GM21786 (cell line): ENCODE results near the gene OSCAR.

Experiments
- ATAC-seq: cut with Tn5 transposase; IDR thresholded peaks from one replicate; pipeline ENCODE4 v1.9.1; 2021; ENCODE audit not compliant: unreplicated experiment

Gene OSCAR

DNA sequence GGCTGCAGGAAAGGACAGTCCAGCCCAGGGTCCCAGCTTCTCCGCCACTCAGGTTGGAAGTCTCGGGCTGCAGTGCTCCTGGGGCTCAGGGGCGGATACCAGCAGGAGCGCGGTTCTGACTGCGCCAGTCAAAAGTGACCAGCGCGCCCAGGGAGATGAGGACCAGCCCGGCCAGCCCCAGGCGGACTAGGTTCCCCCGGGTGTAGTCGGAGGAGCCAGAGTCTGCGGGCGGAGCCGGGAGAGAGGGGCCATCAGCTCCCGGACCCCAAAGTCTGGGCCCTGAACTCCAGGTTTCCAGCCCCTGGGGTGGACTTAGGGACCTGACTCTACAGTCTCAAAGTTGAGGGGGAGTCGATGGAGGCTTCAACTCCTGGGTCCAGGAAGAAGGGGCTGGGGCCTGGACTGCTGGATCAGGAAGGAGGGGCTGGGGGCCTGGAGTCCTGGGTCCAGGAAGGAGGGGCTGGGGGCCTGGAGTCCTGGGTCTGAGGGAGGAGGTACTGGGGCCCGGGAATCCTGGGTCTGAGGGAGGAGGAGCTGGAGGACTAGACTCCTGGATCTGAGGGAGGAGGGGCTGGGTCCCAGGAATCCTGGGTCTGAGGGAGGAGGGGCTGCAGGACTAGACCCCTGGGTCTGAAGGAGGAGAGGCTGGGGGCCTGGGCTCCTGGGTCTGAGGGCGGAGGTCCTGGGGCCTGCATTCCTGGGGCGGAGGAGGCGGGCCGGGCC lies 5.3 kb downstream of the OSCAR start:
- no peak for ATAC-seq

DNA sequence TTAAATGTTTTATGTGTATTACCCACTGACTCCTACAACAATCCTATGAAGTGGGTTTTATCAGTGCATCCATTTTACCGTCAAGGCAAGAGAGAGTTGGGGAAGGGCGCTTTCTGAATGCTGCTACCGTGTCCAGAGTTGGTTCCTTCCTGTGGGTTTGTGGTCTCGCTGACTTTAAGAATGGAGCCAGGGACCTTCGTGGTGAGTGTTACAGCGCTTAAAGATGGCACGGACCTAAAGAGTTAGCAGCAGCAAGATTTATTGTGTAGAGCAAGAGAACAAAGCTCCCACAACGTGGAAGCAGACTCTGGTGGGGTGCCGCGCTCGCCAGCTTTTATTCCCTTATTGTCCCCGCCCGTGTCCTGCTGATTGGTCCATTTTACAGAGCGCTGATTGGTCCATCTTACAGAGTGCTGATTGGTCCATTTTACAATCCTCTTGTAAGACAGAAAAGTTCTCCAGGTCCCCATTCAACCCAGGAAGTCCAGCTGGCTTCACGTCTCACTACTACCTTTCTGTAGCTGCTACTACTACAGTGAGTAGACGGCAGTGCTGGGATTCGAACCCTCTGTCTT lies 6.1 kb downstream of the OSCAR start:
- no peak for ATAC-seq

DNA sequence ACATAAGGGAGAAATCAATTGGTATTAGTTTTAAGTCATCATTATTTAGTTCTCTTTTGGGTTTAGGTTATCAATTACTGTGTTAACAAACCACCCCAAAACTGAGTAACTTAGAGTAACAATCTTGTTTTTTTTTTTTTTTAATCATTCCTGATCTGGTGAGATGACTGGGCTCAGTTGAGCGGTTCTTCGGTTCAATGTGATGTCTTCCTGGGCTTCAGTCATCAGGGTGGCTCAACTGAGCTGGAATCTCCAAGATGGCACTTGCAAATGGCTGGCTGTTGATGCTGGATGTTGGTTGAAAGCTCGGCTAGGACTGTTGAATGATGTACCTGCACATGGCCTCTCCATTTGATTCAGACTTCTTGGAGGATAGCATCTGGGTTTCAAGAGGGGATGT lies 16.2 kb downstream of the OSCAR start:
- no peak for ATAC-seq

DNA sequence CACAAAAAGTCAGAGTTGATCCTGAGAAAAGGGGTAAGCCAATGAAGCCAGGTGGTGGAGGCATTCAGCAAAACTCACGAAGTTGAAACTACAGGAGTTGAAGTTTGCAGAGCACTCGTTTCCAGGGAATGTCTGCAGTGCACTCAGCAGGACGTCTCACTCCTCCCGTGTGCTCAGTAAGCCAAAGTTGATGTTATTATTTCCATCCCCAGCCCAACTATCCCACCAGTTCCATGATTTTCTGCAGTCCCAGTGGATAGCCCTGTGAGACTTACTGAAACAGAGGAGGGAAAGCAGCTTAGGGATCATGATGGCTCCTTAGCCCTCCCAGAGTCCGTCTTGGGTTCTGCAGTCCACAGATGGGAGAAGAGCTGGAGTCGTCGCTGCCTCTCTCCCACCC lies 19.6 kb downstream of the OSCAR start, which contains the start of gene TARM1:
TARM1 (minus strand) TSS at position 334 of the 400 bp plus-strand sequence; CDS start at position 309, 25 bp downstream.
- ATAC-seq: no peak

GRCh38 chr19:54077334-54077733 lies 23.3 kb downstream of the OSCAR start:
- no peak for ATAC-seq

DNA sequence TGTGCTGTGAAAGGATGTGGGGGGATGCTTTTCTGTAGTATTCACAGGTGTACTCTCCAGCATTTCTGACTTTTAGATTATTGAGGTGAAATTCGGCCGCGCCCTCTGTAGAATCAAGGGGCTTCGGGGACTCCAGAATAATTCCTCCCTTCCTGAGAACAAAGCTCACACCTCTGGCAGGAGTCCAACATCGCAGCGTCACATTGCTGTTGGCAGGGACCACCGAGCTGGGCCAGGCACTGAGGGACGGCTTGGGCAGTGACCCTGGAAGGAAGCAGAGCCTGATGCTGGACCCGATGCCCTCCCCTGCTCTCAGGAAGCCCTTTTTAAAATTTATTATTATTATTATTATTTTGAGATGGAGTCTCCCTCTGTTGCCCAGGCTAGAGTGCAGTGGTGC lies 25.8 kb downstream of the OSCAR start:
- no peak for ATAC-seq

GRCh38 chr19:54073829-54074228 lies 26.8 kb downstream of the OSCAR start:
- no peak for ATAC-seq

DNA sequence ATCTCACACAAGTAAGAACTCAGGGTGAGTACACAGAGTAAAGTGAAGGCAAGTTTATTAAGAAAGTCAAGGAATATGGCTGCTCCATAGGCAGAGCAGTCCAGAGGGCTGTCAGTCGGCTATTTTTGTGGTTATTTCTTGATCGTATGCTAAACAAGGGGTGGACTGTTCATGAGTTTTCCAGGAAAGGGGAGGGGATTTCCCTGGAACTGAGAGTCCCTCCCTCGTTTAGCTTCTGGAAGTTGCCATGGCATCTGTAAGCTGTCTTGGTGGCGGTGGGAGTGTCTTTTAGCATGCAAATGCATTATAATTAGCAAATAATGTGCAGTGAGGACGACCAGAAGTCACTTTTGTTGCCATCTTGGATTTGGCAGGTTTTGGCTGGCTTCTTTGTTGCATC lies 31.1 kb downstream of the OSCAR start:
- no peak for ATAC-seq

GRCh38 chr19:54063350-54064116 lies 37.1 kb downstream of the OSCAR start, which contains the start of gene VSTM1:
VSTM1 (minus strand) TSS chr19:54063897; CDS start chr19:54063777, 120 bp downstream.
- no peak for ATAC-seq

GRCh38 chr19:54062643-54063042 lies 38.0 kb downstream of the OSCAR start:
- no peak for ATAC-seq

DNA sequence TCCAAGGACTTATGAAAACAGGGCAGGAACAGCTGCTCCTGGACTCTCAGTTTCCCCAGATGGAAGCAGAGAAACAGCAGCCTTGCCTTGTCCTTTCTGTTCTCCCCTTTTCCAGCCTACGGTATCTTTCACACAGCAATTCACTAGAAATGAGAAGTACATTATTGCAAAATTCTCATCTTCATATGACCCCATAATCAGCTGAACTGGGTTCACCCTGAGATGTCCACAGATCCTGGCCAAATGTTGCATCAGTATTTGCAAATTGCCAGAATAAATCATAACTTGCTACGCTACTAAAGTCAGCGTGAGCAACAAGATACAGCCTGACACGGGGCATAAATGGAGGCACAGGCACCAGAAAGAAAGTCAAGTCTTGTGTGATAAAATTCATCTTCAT lies 53.0 kb downstream of the OSCAR start:
- ATAC-seq: no peak

DNA sequence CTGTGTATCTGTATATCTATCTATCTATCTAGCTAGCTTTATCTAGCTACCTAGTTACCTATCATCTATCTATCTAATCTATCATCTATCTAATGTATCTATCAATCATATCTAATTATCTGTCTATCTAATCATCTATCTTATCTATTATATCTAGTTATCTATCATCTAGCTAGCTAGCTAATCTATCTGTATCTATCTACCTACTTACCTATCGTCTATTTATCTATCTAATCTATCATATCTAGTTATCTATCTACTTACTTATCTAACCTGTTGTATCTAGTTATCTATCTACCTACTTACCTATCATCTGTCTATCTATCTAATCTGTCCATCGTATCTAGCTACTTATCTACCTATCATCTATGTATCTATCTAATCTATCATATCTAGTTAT lies 54.8 kb downstream of the OSCAR start:
- ATAC-seq: no peak
